ENCODE results near the gene PLIN5. TPM values are rescaled to one million over a fixed set of nuclear protein-coding genes. Genes with fewer than 3 reads are reported as not detected.
"Not testable (repeated sequence)": the region's sequence is repeated elsewhere in the genome, so short reads cannot be mapped to it uniquely, and the experiment has no call there.

The PLIN5 gene
- total RNA-seq, 4 donors from 2014 or later, result 1.0 to 21.2 (median 5.3) TPM

GRCh38 chr19:4548238-4548584, 13.2 kb upstream of the PLIN5 start:
- no peak for DNase-seq (ENCODE audit: low spot score in 2 of 2)
- no peak for TF ChIP-seq POLR2A (IDR thresholded peaks at IDR 0.05)
- TF ChIP-seq CTCF (IDR thresholded peaks at IDR 0.05), result no peak
- intact Hi-C loops (cut with DNase I; ENCODE audit: low total_unique reads), result no loop called here
- 73 to 79% methylated on average over 8 to 12 of the region's 14 CpGs for WGBS, 2 donors
- H3K4me3 ChIP-seq (ENCODE audit: low read depth, poor library complexity, severe bottlenecking), result no peak overlapping the region

GRCh38 chr19:4547303-4548237, 12.5 kb upstream of the PLIN5 start:
- no peak for DNase-seq (ENCODE audit: low spot score in 2 of 2)
- intact Hi-C loops (cut with DNase I; ENCODE audit: low total_unique reads), result no loop called here
- 67 to 68% methylated on average over 28 to 29 of the region's 32 CpGs for WGBS, 2 donors
- TF ChIP-seq CTCF (IDR thresholded peaks at IDR 0.05), result no peak
- no peak for TF ChIP-seq POLR2A (IDR thresholded peaks at IDR 0.05)
- H3K4me3 ChIP-seq (ENCODE audit: low read depth, poor library complexity, severe bottlenecking), result no peak overlapping the region

GRCh38 chr19:4543842-4544647, 9.0 kb upstream of the PLIN5 start:
- WGBS, 2 donors, result 92 to 95% methylated on average over 66 to 84 of the region's 87 CpGs
- TF ChIP-seq POLR2A (IDR thresholded peaks at IDR 0.05) (no peak), CTCF (IDR thresholded peaks at IDR 0.05) (no peak)
- no peak for DNase-seq (ENCODE audit: low spot score in 2 of 2)
- intact Hi-C loops (cut with DNase I; ENCODE audit: low total_unique reads), result no loop called here
- H3K4me3 ChIP-seq (ENCODE audit: low read depth, poor library complexity, severe bottlenecking), result no peak overlapping the region

GRCh38 chr19:4542896-4543841, 8.1 kb upstream of the PLIN5 start:
- TF ChIP-seq POLR2A (IDR thresholded peaks at IDR 0.05), result no peak
- TF ChIP-seq CTCF (IDR thresholded peaks at IDR 0.05), result no peak
- intact Hi-C loops (cut with DNase I; ENCODE audit: low total_unique reads), result no loop called here
- no peak for DNase-seq (ENCODE audit: low spot score in 2 of 2)
- H3K4me3 ChIP-seq (ENCODE audit: low read depth, poor library complexity, severe bottlenecking), result no peak overlapping the region
- WGBS, 2 donors, result 77 to 80% methylated on average over 60 to 73 of the region's 77 CpGs

- WGBS, 2 donors, result 88 to 94% methylated on average over 12 of the region's 12 CpGs
- DNase-seq (ENCODE audit: low spot score in 2 of 2); H3K4me3 ChIP-seq (ENCODE audit: low read depth, poor library complexity, severe bottlenecking); intact Hi-C loops (cut with DNase I; ENCODE audit: low total_unique reads): not testable (repeated sequence)
Observed at GRCh38 chr19:4541806-4542145, 6.8 kb upstream of the PLIN5 start.
